Vagina (tissue), 2 donors: ENCODE measurements around the gene RTP4.

ENCODE experiments used
- POLR2A ChIP-seq, 2 donors: fragments of 450-650 bp; IDR thresholded peaks; one replicate each; pipeline ENCODE4 v1.6.1; 2017; ENCODE audit warnings: antibody characterized with exemption in 2 of 2, mild to moderate bottlenecking in 2 of 2, moderate library complexity in 2 of 2
- POLR2AphosphoS5 ChIP-seq, 2 donors: sonication (generic); formaldehyde crosslinking; IDR thresholded peaks; one replicate each; pipeline ENCODE4 v1.9.0; 2017; ENCODE audit warnings: antibody characterized with exemption in 2 of 2, mild to moderate bottlenecking in 2 of 2, low read depth in 1 of 2; ENCODE audit not compliant: insufficient read depth in 1 of 2
- TF ChIP-seq, protein P1 (sequence below), 3 experiments: fragments of 450-650 bp in 2 of 3; fragments of 200-600 bp in 1 of 3; sonication (generic) in 1 of 3; IDR thresholded peaks; one replicate each; pipeline ENCODE4 v1.5.1; 2017 to 2019; ENCODE audit warnings: antibody characterized with exemption in 3 of 3, mild to moderate bottlenecking in 2 of 3, moderate library complexity in 2 of 3

DNA sequence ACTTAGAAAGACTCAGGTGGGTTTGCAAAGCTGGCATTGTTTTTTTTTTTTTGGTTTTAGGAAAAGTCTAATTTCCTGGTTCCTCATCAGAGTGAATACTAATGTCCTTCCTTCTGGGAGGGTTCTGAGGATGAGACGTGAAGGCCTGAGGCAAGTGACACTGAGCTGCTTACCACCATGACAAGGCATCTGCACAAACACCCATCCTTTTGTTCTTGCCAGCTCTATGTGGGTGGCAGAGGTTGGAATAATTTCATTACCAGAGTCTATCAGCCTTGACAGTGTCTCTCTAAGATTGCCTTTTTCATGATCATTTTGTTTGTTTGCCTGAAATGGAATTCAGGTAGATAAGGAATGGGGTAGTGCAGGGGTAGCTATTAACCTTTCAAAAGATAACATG lies 17.1 kb downstream of the RTP4 start:
- TF ChIP-seq, protein P1, sequence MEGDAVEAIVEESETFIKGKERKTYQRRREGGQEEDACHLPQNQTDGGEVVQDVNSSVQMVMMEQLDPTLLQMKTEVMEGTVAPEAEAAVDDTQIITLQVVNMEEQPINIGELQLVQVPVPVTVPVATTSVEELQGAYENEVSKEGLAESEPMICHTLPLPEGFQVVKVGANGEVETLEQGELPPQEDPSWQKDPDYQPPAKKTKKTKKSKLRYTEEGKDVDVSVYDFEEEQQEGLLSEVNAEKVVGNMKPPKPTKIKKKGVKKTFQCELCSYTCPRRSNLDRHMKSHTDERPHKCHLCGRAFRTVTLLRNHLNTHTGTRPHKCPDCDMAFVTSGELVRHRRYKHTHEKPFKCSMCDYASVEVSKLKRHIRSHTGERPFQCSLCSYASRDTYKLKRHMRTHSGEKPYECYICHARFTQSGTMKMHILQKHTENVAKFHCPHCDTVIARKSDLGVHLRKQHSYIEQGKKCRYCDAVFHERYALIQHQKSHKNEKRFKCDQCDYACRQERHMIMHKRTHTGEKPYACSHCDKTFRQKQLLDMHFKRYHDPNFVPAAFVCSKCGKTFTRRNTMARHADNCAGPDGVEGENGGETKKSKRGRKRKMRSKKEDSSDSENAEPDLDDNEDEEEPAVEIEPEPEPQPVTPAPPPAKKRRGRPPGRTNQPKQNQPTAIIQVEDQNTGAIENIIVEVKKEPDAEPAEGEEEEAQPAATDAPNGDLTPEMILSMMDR (IDR thresholded peaks at IDR 0.05), result no peak
- TF ChIP-seq POLR2AphosphoS5 (IDR thresholded peaks at IDR 0.05; ENCODE audit: insufficient read depth in 1 of 2, low read depth in 1 of 2) (no peak), POLR2A (IDR thresholded peaks at IDR 0.05) (no peak)
